Suprapubic skin (tissue), 4 donors: ENCODE data around the gene LRCOL1. TPM values are rescaled to one million over a fixed set of nuclear protein-coding genes. Genes with fewer than 3 reads are reported as not detected.

Source experiments
- DNase-seq, 2 donors: peaks; one replicate each; pipeline ENCODE4 v3.0.0-alpha.2; 2019; ENCODE audit warnings: low spot score in 2 of 2
- H3K27ac ChIP-seq: fragments of 200-600 bp; sonication (generic); one replicate; pipeline ENCODE4 v1.5.1; 2019
- H3K27me3 ChIP-seq: fragments of 200-600 bp; sonication (generic); one replicate; pipeline ENCODE4 v1.5.1; 2019
- H3K36me3 ChIP-seq: fragments of 200-600 bp; sonication (generic); one replicate; pipeline ENCODE4 v1.5.1; 2019
- H3K4me1 ChIP-seq: fragments of 200-600 bp; sonication (generic); one replicate; pipeline ENCODE4 v1.5.1; 2019
- H3K4me3 ChIP-seq: fragments of 200-600 bp; sonication (generic); one replicate; pipeline ENCODE4 v1.5.1; 2019; ENCODE audit warnings: mild to moderate bottlenecking
- H3K9me3 ChIP-seq: fragments of 200-600 bp; sonication (generic); one replicate; pipeline ENCODE4 v1.5.1; 2019
- CTCF ChIP-seq, 2 donors: fragments of 200-600 bp in 1 of 2; fragments of 450-650 bp in 1 of 2; sonication (generic) in 1 of 2; IDR thresholded peaks; one replicate each; pipeline ENCODE4 v1.5.1; 2016 to 2019; ENCODE audit warnings: antibody characterized with exemption in 2 of 2, mild to moderate bottlenecking in 1 of 2, moderate library complexity in 1 of 2
- EP300 ChIP-seq: sonication (generic); formaldehyde crosslinking; IDR thresholded peaks from one replicate; pipeline ENCODE4 v1.6.1; 2017; ENCODE audit warnings: antibody characterized with exemption
- POLR2A ChIP-seq, 2 donors: fragments of 450-650 bp; IDR thresholded peaks; one replicate each; pipeline ENCODE4 v1.6.1; 2017; ENCODE audit warnings: antibody characterized with exemption in 2 of 2, mild to moderate bottlenecking in 2 of 2, moderate library complexity in 2 of 2
- POLR2AphosphoS5 ChIP-seq, 3 donors: sonication (generic); formaldehyde crosslinking; IDR thresholded peaks; one replicate each; pipeline ENCODE4 v1.6.1; 2017; ENCODE audit warnings: antibody characterized with exemption in 3 of 3
- WGBS: methylation state at CpG from one replicate; pipeline ENCODE4 v1.1.5; 2018; 5-methylcytosine and 5-hydroxymethylcytosine counted together
- total RNA-seq, 4 donors: library from RNA; depleted of rRNA; stranded (reverse); fragments of >200 nt; gene quantifications; one replicate each; pipeline ENCODE4 v1.1.0, GENCODE V29; 2016

The LRCOL1 gene
- total RNA-seq, 4 donors from 2014 or later = not detected

GRCh38 chr12:132582582-132583410, 27.6 kb downstream of the LRCOL1 start:
- Histone ChIP-seq H3K36me3 (peaks cover 45% of the 10 kb centered on the region), H3K4me3 (no peak overlapping the region), H3K27ac (no peak overlapping the region), H3K9me3 (no peaks in the 10 kb centered on the region), H3K27me3 (no peaks in the 10 kb centered on the region), H3K4me1 (peaks cover 7% of the 10 kb centered on the region)
- DNase-seq = no peak
- 85% methylated on average over 51 of the region's 89 CpGs for WGBS
- no peak for TF ChIP-seq CTCF (IDR thresholded peaks at IDR 0.05)
- no peak for TF ChIP-seq EP300
- no peak for TF ChIP-seq POLR2A (IDR thresholded peaks at IDR 0.05)
- no peak for TF ChIP-seq POLR2AphosphoS5 (IDR thresholded peaks at IDR 0.05)

GRCh38 chr12:132582058-132582420, 28.3 kb downstream of the LRCOL1 start:
- H3K27me3 ChIP-seq = no peaks in the 10 kb centered on the region
- peaks cover 7% of the 10 kb centered on the region for H3K4me1 ChIP-seq
- peaks cover 53% of the 10 kb centered on the region for H3K36me3 ChIP-seq
- H3K4me3 ChIP-seq = no peak overlapping the region
- no peak overlapping the region for H3K27ac ChIP-seq
- DNase-seq = no peak
- no peaks in the 10 kb centered on the region for H3K9me3 ChIP-seq
- TF ChIP-seq EP300 = no peak
- WGBS = 79% methylated on average over 22 of the region's 24 CpGs

- peaks cover 7% of the 10 kb centered on the region for H3K4me1 ChIP-seq
- H3K36me3 ChIP-seq = peaks cover 58% of the 10 kb centered on the region
- H3K27ac ChIP-seq = no peak overlapping the region
- WGBS = 83% methylated on average over 6 of the region's 17 CpGs
- no peak for DNase-seq
- TF ChIP-seq POLR2A (IDR thresholded peaks at IDR 0.05) = no peak
- H3K9me3 ChIP-seq = no peaks in the 10 kb centered on the region
- no peaks in the 10 kb centered on the region for H3K27me3 ChIP-seq
- H3K4me3 ChIP-seq = no peak overlapping the region
These were observed 28.9 kb downstream of the LRCOL1 start for GRCh38 chr12:132581348-132582057.

- no peak for DNase-seq
- no peak overlapping the region for H3K4me3 ChIP-seq
- WGBS = 91% methylated on average over 6 of the region's 12 CpGs
- peaks cover 60% of the 10 kb centered on the region for H3K36me3 ChIP-seq
- no peaks in the 10 kb centered on the region for H3K9me3 ChIP-seq
- H3K27ac ChIP-seq = no peak overlapping the region
- TF ChIP-seq POLR2AphosphoS5 (IDR thresholded peaks at IDR 0.05) (no peak), POLR2A (IDR thresholded peaks at IDR 0.05) (no peak), EP300 (no peak), CTCF (IDR thresholded peaks at IDR 0.05) (no peak)
- H3K27me3 ChIP-seq = no peaks in the 10 kb centered on the region
- peaks cover 7% of the 10 kb centered on the region for H3K4me1 ChIP-seq
These were observed 29.6 kb downstream of the LRCOL1 start for GRCh38 chr12:132580701-132581292.

GRCh38 chr12:132579744-132580143, 30.6 kb downstream of the LRCOL1 start:
- no peak overlapping the region for H3K27ac ChIP-seq

More at GRCh38 chr12:132579744-132580143, 30.6 kb downstream of the LRCOL1 start:
- H3K4me1 ChIP-seq = peaks cover 7% of the 10 kb centered on the region
- H3K36me3 ChIP-seq = peaks cover 71% of the 10 kb centered on the region
- no peaks in the 10 kb centered on the region for H3K9me3 ChIP-seq
- no peak overlapping the region for H3K4me3 ChIP-seq
- H3K27me3 ChIP-seq = no peaks in the 10 kb centered on the region
- no peak for DNase-seq
- WGBS = 49% methylated on average over 12 of the region's 12 CpGs
- no peak for TF ChIP-seq POLR2AphosphoS5 (IDR thresholded peaks at IDR 0.05)
- no peak for TF ChIP-seq EP300
- no peak for TF ChIP-seq POLR2A (IDR thresholded peaks at IDR 0.05)
- TF ChIP-seq CTCF (IDR thresholded peaks at IDR 0.05) = no peak
